ENCODE measurements around the gene TANGO2. TPM values are rescaled to one million over a fixed set of nuclear protein-coding genes. Genes with fewer than 3 reads are reported as not detected.

Gene TANGO2
- total and polyA plus RNA-seq, 2 experiments from 2014 or later = 27.3 to 45.0 TPM

DNA sequence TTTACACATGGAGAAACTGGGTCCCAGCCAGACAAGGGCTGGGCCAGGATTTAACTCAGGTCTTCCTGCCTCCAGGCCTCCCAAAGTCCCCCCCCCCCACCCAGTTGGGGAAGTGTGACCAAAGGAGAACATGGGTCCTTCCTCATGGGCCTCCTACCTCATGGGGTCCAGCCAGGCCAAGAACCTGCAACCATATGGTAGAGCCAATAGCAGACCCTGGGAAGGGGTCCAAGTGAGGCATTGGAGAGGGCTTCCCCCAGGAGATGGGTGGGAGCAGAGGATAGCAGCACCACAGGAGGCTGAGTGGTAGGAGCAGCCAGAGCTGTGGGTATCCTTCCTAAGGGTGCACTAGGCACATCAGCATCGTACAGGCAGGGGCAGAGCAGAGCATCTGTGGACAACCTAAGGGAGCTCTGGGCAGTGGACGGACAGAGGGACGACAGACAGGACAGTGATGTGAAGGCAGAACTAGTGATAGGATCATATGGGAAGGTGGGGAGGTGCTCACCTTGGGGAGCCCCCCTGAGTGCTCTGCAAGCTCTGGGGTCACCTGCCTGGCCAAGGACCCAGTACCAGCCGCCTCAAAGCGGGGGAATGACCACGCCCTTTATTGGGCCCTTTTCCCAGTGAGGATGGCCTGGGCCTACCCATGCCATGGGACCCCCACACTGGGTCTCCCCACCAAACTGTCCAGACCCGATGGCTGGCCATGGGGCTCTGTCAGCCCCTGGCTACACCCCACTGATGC is 8.7 kb upstream of the TANGO2 start:
- Histone ChIP-seq H3K4me1 (ENCODE audit: insufficient read depth) (no peaks in the 10 kb centered on the region), H4K20me1 (ENCODE audit: insufficient read depth) (no peaks in the 10 kb centered on the region), H3K79me2 (ENCODE audit: insufficient read depth) (no peaks in the 10 kb centered on the region), H3K4me3 (no peak overlapping the region), H2AFZ (no peak overlapping the region), H3K4me2 (ENCODE audit: unreplicated experiment) (no peak overlapping the region), H3K27me3 (replicated peaks; ENCODE audit: insufficient read depth) (no peaks in the 10 kb centered on the region; the same call in 1 of the 2 replicates), H3K9me2 (ENCODE audit: insufficient read depth) (no peaks in the 10 kb centered on the region), H3K36me3 (ENCODE audit: low read depth) (no peaks in the 10 kb centered on the region), H3F3A (ENCODE audit: insufficient read depth) (no peaks in the 10 kb centered on the region), H3K27ac (no peak overlapping the region), H3K9ac (no peak overlapping the region), H3K9me3 (ENCODE audit: low read depth) (no peaks in the 10 kb centered on the region)
- DNase-seq = no peak
- WGBS, 2 experiments (ENCODE audit: low coverage in 1 of 2, low lambda C conversion rate in 2 of 2, missing lambda C conversion rate in 2 of 2) = 91 to 92% methylated on average over 7 of the region's 7 CpGs
- in situ Hi-C loops (cut with MboI) = no loop called here
- TF ChIP-seq EZH2phosphoT487 (IDR thresholded peaks at IDR 0.05; ENCODE audit: insufficient read depth, low read depth) (no peak), EZH2 (IDR thresholded peaks at IDR 0.05; ENCODE audit: insufficient read depth, poor library complexity, severe bottlenecking) (no peak)

DNA sequence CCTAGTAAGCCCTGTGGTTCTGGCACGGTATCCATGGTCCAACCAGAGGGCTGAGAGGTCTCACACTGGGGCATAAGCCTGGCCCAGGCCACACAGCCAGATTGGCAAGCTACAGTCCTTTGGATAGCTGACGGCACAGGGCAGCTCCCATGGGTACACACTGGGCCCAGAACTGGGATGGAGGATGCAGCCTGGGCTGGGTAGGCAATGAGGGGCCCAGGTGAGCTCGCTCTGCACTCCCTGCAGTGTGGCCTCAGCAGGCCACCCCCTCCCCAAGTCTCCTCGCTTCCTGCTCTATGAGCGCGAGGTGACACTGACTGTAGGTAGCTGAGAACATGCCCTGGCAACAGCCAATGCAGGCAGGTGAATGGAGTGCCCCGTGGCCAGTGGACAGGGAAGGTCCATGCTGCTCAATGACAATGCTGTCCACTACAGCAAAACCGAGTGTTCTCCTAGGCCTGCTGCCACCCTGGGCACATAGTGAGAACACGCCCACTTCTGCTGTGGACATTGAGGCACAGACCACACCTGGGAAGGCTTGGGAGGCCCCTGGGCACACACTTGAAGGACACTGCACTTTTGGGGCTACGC is 8.1 kb upstream of the TANGO2 start:
- Histone ChIP-seq H3K4me2 (ENCODE audit: unreplicated experiment) (no peak overlapping the region), H3K4me1 (ENCODE audit: insufficient read depth) (no peaks in the 10 kb centered on the region), H3K4me3 (no peak overlapping the region), H3K79me2 (ENCODE audit: insufficient read depth) (no peaks in the 10 kb centered on the region), H3K36me3 (ENCODE audit: low read depth) (no peaks in the 10 kb centered on the region), H3K9me3 (ENCODE audit: low read depth) (no peaks in the 10 kb centered on the region), H3K27ac (no peak overlapping the region), H3K9ac (no peak overlapping the region), H3K9me2 (ENCODE audit: insufficient read depth) (no peaks in the 10 kb centered on the region), H4K20me1 (ENCODE audit: insufficient read depth) (no peaks in the 10 kb centered on the region), H3K27me3 (replicated peaks; ENCODE audit: insufficient read depth) (no peaks in the 10 kb centered on the region; the same call in 1 of the 2 replicates), H2AFZ (no peak overlapping the region), H3F3A (ENCODE audit: insufficient read depth) (no peaks in the 10 kb centered on the region)
- in situ Hi-C loops (cut with MboI) = no loop called here
- WGBS, 2 experiments (ENCODE audit: low coverage in 1 of 2, low lambda C conversion rate in 2 of 2, missing lambda C conversion rate in 2 of 2) = 84 to 90% methylated on average over 10 of the region's 10 CpGs
- TF ChIP-seq EZH2 (IDR thresholded peaks at IDR 0.05; ENCODE audit: insufficient read depth, poor library complexity, severe bottlenecking) (no peak), EZH2phosphoT487 (IDR thresholded peaks at IDR 0.05; ENCODE audit: insufficient read depth, low read depth) (no peak)
- DNase-seq = no peak

DNA sequence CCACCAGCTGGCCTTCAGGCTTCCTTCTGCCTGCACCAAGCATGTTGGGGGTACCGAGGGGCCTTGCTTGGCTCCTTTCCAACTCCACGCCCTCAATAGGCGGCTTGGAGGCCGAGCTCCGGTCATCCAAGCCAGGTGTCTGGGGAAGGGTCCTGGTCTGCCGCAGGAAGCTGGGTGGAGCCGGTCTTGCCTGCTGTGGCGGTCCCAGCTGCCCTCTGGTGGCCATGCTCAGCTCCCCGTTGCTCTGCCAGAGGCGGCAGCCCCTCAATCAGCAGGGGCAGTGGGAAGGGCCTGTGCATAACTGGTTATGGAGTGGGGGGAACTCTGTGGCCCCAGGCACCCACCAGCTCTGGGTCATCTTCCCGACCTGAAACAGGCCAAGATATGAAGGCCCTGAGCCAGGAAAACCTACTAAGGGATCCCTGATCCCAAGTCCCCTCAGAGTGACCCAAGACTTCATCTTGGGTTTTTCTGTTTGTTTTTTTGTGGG is 7.5 kb upstream of the TANGO2 start:
- H3F3A ChIP-seq (ENCODE audit: insufficient read depth) = no peaks in the 10 kb centered on the region
- H3K9ac ChIP-seq = no peak overlapping the region
- no peak overlapping the region for H3K27ac ChIP-seq
- H4K20me1 ChIP-seq (ENCODE audit: insufficient read depth) = no peaks in the 10 kb centered on the region
- no peaks in the 10 kb centered on the region; the same call in 1 of the 2 replicates for H3K27me3 ChIP-seq (replicated peaks; ENCODE audit: insufficient read depth)
- in situ Hi-C loops (cut with MboI) = no loop called here
- no peak for TF ChIP-seq EZH2 (IDR thresholded peaks at IDR 0.05; ENCODE audit: insufficient read depth, poor library complexity, severe bottlenecking)
- TF ChIP-seq EZH2phosphoT487 (IDR thresholded peaks at IDR 0.05; ENCODE audit: insufficient read depth, low read depth) = no peak
- no peaks in the 10 kb centered on the region for H3K9me2 ChIP-seq (ENCODE audit: insufficient read depth)
- peak; percentile 48 for DNase-seq
- no peaks in the 10 kb centered on the region for H3K79me2 ChIP-seq (ENCODE audit: insufficient read depth)
- no peak overlapping the region for H3K4me2 ChIP-seq (ENCODE audit: unreplicated experiment)
- no peak overlapping the region for H3K4me3 ChIP-seq
- H3K36me3 ChIP-seq (ENCODE audit: low read depth) = no peaks in the 10 kb centered on the region
- H2AFZ ChIP-seq = no peak overlapping the region
- no peaks in the 10 kb centered on the region for H3K9me3 ChIP-seq (ENCODE audit: low read depth)
- H3K4me1 ChIP-seq (ENCODE audit: insufficient read depth) = no peaks in the 10 kb centered on the region
- WGBS, 2 experiments (ENCODE audit: low coverage in 1 of 2, low lambda C conversion rate in 2 of 2, missing lambda C conversion rate in 2 of 2) = 20 to 21% methylated on average over 11 of the region's 11 CpGs

DNA sequence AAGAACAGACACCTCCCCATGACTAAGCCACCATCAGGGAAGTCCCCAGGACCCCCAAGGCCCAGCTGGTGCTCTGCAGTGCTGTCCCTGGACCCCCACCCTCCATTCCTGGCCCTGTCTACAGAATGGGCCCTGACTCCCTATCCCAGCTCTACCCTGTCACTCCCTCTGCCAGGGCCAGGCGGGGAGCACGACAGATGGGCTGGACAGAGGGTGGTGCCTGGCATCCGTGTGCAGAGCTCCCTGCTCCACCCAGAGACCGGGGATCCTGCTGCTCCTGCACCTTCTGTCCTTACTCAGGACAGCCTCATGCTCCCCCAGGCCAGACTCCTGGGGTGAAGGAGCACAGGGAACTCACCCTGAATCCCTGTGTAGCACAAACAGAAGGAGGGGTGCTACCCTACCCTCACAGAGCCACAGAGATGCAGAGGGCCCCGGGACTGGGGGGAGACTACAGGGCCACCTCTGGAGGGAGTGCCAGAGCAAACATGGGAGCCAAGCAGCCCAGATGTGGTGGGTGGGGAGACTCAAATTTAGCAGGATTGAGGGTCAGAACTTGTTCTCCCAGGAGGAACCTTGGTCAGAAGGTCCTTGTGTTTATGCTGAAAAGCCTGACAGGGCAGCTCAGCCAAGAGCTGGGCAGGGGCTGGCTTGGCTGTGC is 6.3 kb upstream of the TANGO2 start:
- DNase-seq = no peak
- in situ Hi-C loops (cut with MboI) = no loop called here
- Histone ChIP-seq H3K4me1 (ENCODE audit: insufficient read depth) (no peaks in the 10 kb centered on the region), H3F3A (ENCODE audit: insufficient read depth) (no peaks in the 10 kb centered on the region), H2AFZ (no peak overlapping the region), H3K9me3 (ENCODE audit: low read depth) (no peaks in the 10 kb centered on the region), H3K9me2 (ENCODE audit: insufficient read depth) (no peaks in the 10 kb centered on the region), H4K20me1 (ENCODE audit: insufficient read depth) (no peaks in the 10 kb centered on the region), H3K79me2 (ENCODE audit: insufficient read depth) (no peaks in the 10 kb centered on the region), H3K4me3 (no peak overlapping the region), H3K4me2 (ENCODE audit: unreplicated experiment) (no peak overlapping the region), H3K27ac (no peak overlapping the region), H3K36me3 (ENCODE audit: low read depth) (no peaks in the 10 kb centered on the region), H3K9ac (no peak overlapping the region), H3K27me3 (replicated peaks; ENCODE audit: insufficient read depth) (no peaks in the 10 kb centered on the region; the same call in 1 of the 2 replicates)
- TF ChIP-seq EZH2phosphoT487 (IDR thresholded peaks at IDR 0.05; ENCODE audit: insufficient read depth, low read depth) = no peak
- WGBS, 2 experiments (ENCODE audit: low coverage in 1 of 2, low lambda C conversion rate in 2 of 2, missing lambda C conversion rate in 2 of 2) = 47 to 48% methylated on average over 5 of the region's 5 CpGs

Measured in GM23248 (cell line).